HG03060 (cell line): ENCODE results near the gene TAF1.
"Not testable (repeated sequence)": the region's sequence is repeated elsewhere in the genome, so short reads cannot be mapped to it uniquely, and the experiment has no call there.

Experiments
- ATAC-seq: cut with Tn5 transposase; IDR thresholded peaks from one replicate; pipeline ENCODE4 v1.9.1; 2021; ENCODE audit warnings: low read depth, moderate number of reproducible peaks; ENCODE audit not compliant: unreplicated experiment

The TAF1 gene

GRCh38 chrX:71438750-71439149, 72.6 kb downstream of the TAF1 start:
- ATAC-seq = no peak

- no peak for ATAC-seq
Measured at GRCh38 chrX:71439420-71439819, 73.3 kb downstream of the TAF1 start.

DNA sequence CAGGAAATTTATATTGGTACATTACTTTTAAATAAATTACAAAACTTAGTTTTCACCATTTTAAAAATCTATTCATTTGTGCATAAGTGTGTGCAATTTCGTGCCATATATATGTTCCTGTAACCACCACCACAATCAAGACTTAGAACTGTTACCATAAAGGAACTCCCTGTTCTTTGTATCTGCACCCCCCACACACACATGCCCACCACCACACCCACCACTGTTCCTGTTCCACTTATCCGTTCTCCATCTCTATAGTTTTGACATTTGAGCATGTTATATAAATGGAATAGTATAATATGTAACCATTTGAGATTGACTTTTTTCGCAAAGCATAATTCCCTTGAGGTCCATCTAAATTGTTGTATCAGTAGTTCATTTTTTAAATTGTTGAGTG, 73.7 kb downstream of the TAF1 start:
- no peak for ATAC-seq

DNA sequence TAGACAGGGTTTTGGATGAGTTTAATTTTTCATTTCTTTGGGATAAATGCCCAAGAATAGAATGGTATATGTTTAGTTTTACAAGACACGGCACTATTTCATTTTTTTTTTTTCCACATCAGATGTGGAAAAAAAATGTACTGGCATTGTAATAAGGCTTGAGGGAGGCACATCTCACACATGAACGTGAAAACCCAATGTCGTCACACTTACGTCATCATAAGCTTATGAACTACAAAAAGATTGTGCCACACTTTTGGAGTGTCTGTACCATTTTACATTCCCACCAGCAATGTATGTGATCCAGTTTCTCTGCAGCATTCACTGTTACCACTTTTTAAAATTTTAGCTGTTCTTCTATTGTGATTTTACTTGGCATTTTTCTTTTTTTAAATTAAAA, 74.2 kb downstream of the TAF1 start:
- ATAC-seq = no peak

DNA sequence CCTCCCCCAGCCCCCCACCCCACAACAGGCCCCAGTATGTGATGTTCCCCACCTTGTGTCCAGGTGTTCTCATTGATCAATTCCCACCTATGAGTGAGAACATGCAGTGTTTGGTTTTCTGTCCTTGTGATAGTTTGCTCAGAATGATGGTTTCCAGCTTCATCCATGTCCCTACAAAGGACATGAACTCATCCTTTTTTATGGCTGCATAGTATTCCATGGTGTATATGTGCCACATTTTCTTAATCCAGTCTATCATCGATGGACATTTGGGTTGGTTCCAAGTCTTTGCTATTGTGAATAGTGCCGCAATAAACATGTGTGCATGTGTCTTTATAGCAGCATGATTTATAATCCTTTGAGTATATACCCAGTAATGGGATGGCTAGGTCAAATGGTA, 75.7 kb downstream of the TAF1 start:
- not testable (repeated sequence) for ATAC-seq

- ATAC-seq = no peak
Measured at GRCh38 chrX:71450433-71451106, 84.4 kb downstream of the TAF1 start.

GRCh38 chrX:71451518-71451917, 85.4 kb downstream of the TAF1 start:
- not testable (repeated sequence) for ATAC-seq

DNA sequence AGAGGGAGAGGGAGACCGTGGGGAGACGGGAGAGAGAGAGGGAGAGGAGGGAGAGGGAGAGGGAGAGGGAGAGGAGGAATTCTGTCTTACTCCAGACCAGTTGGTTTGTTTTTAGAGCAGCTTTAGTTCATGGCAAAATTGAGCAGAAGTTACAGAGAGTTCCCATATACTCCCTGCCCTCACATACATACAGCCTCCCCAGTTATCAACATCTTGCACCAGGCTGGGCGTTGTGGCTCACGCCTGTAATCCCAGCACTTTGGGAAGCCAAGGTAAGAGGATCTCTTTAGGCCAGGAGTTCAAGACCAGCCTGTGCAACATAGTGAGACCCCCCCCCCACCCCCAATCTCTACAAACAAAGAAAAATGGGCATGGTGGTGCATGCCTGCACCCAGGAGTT, 86.9 kb downstream of the TAF1 start:
- ATAC-seq = no peak

DNA sequence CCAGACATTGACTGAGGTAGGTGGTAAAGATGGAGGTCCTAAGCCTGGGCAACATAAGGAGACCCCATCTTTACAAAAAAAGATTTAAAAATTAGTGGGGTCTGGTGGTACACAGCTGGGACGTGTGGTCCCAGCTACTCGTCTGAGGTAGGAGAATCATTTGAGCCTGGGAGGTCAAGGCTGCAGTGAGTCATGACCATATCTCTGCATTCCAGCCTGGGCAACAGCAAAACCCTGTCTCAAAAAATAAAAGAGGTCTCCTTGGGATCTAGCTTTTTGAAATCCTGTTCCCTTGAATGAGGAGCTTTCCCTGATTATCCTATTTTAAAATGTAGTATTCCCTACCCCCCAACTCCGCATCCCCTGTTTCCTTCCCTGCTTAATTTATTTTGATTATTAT, 88.1 kb downstream of the TAF1 start:
- ATAC-seq = no peak

- ATAC-seq = no peak
Measured at GRCh38 chrX:71458866-71459265, 92.7 kb downstream of the TAF1 start.

- ATAC-seq = no peak
Measured at GRCh38 chrX:71464968-71465367, 98.8 kb downstream of the TAF1 start.

DNA sequence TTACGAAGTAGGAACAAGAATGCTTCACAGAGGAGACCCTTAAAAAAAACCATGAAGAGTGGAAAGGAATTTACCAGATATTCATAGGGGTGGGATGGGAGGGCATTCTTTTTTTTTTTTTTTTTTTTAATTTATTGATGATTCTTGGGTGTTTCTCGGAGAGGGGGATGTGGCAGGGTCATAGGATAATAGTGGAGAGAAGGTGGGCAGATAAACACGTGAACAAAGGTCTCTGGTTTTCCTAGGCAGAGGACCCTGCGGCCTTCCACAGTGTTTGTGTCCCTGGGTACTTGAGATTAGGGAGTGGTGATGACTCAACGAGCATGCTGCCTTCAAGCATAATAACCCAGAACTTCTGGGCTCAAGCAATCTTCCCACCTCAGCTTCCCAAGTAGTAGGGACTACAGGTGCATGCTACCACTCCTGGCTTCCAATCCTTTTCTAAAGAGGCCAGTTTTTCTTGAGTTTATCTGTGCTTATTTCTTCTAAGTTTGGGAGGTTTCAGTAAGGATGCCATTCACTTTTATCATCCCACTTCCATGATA, 100.9 kb downstream of the TAF1 start:
- no peak for ATAC-seq

DNA sequence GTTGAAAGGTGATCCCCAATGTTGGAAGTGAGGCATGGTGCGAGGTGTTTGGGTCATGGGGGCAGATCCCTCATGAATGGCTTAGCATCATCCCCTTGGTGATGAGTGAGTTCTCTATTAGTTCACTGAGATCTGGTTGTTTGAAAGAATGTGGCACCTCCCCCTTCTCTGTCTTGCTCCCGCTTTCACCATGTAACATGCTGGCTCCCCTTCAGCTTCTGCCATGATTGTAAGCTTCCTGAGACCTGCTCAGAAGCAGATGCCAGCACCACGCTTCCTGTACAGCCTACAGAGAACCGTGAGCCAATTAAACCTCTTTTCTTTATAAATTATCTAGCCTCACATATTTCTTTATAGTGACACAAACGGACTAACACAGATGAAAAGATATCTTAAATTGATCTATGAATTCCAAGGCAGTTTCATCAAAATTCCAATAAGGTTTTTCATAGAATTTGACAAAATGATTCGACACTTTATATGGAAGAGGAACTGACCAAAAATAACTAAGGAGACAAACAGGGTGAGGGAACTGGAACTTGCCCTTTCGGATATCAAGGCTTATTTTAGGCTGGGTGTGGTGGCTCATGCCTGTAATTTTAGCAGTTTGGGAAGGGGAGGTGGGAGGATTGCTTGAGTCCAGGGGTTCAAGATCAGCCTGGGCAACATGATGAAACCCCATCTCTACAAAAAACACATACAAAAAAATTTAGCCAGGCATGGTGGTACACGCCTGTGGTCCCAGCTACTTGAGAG, 109.8 kb downstream of the TAF1 start:
- ATAC-seq = no peak

GRCh38 chrX:71482228-71482958, 116.2 kb downstream of the TAF1 start:
- ATAC-seq = no peak

DNA sequence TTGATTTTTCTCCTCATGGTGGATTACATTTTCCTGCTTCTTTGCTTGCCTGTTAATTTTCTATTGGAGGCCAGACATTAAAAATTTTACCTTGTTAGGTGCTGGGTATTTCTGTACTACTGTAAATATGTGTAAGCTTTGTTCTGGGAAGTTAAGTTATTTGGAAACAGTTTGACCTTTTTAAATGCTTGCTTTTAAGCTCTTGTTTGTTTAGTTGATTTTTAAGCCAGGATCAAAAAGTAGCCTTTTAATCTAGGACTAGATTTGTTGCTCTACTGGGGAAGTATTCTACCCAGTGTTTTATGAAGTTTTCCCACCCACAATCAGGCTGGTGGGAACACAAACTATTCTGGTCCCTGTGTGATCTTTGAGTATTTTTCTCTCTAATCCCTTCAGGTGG, 121.7 kb downstream of the TAF1 start:
- ATAC-seq = no peak

DNA sequence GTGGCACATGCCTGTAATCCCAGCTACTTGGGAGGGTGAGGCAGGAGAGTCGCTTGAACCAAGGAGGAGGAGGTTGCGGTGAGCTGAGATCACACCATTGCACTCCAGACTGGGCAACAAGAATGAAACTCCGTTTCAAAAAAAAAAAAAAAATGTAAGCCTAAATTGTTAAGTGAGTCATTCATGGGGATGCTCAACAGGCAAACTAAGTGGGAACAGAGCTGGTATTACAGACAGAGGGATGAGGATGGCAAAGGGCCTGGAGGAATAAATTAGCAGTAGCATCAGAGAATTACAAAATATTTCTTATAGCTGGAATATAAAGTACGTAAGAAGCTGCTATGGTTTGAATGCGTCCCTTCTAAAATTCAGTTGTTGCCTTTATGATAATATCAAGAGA, 123.4 kb downstream of the TAF1 start:
- ATAC-seq = no peak

- no peak for ATAC-seq
Measured at GRCh38 chrX:71492231-71493065, 126.3 kb downstream of the TAF1 start.

GRCh38 chrX:71493111-71493613, 127.0 kb downstream of the TAF1 start:
- no peak for ATAC-seq

GRCh38 chrX:71495979-71496378, 129.8 kb downstream of the TAF1 start:
- ATAC-seq = not testable (repeated sequence)

- no peak for ATAC-seq
Measured at GRCh38 chrX:71496476-71496875, 130.3 kb downstream of the TAF1 start.
